ENCODE measurements around the gene ZNF396.

The ZNF396 gene

GRCh38 chr18:35376742-35377695, at the start of gene ZNF396:
Gene ZNF396 (minus strand): TSS chr18:35377337. CDS start chr18:35374292, 3,045 bp downstream.
- DNase-seq = peak; percentile 13

- DNase-seq = no peak
Measured at GRCh38 chr18:35426786-35427185, 49.6 kb upstream of the ZNF396 start.

DNA sequence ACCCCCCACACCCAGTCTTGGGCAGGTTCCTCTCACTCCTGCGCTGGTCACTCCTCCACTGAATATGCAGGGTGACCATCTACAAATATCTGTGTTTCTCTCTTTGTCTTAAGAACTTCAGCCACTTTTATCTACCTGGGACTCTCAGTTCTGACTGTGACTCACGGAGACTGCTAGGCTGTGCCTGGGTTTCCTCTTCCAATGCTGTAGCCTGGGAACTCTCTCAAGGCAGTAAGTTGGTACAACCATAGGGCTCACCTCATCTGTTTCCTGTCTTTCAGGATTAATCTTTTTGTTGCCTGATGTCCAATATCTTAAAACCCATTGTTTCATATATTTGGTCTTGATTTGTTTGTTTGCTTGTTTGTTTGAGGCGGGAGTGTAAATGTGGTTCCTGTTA, 47.2 kb upstream of the ZNF396 start:
- no peak for DNase-seq

DNA sequence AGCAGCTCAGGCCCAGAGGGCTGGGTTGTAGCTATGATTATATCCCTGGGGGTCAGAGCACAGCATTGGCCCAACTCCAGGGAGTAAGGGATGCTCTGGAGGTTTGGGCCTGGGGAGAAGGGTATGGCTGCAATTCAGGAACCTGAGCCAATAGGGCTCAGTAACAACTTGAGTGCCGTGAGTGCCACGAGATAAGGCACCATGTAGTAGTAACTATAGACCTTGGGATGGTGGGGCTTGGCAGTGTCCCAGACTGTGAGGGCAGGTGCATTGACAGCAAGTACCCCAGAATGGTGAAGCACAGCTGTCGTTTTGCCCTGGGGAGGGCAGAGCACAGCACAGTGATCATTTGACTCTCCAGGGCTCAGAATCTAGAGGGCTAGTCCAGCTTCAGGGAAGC, 45.1 kb upstream of the ZNF396 start:
- DNase-seq = no peak

DNA sequence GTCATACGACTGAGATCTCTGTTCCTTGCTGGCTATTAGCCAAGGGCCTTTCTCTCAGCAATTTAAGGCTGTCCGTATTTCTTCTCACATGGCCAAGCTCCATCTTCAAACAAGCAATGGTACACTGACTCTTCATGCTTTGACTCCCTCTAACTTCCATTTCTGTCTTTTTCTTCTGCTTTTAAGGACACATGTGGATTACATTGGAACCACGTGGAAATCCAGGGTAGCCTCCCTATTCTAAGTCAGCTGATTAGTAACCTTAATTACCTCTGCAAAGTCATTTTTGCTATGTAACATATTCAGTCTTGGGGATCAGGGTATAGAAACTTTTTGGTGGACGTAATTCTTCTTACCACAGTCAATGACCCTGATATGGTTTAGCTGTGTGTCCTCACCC, 41.5 kb upstream of the ZNF396 start:
- no peak for DNase-seq

DNA sequence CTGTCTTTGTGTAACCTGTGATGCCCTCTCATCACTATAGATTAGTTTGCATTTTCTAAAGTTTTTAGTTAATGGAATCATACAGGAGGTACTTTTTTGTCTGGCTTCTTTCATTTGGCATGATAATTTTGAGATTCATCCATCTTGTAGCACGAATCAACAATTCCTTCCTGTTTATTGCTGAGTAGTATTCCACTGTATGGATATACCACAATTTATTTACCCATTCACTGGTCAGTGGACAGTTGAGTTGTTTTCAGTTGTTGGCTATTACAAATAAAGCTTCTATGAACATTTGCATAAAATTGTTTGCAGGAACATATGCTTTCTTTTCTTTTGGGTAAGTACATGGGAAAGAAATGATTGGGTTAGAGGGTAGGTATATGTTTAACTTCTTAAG, 40.1 kb upstream of the ZNF396 start:
- no peak for DNase-seq

- no peak for DNase-seq
Measured at GRCh38 chr18:35415511-35416073, 38.5 kb upstream of the ZNF396 start.

DNA sequence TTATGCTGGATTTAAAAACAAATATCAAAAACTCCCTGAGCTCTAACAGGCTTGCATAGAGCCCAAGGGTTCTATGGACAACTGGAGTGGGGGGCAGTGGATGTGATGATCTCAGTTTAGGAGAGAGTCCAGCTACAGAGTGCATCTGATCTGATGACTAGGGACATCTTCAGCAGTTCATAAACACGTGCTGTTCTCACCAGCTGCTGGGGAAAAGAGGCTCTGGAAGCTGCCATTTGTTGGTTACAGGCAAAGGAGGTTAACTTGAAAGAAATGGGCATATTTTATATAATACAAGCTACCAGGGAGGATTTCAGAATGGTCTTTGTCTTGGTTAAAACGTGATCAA, 36.0 kb upstream of the ZNF396 start:
- no peak for DNase-seq

DNA sequence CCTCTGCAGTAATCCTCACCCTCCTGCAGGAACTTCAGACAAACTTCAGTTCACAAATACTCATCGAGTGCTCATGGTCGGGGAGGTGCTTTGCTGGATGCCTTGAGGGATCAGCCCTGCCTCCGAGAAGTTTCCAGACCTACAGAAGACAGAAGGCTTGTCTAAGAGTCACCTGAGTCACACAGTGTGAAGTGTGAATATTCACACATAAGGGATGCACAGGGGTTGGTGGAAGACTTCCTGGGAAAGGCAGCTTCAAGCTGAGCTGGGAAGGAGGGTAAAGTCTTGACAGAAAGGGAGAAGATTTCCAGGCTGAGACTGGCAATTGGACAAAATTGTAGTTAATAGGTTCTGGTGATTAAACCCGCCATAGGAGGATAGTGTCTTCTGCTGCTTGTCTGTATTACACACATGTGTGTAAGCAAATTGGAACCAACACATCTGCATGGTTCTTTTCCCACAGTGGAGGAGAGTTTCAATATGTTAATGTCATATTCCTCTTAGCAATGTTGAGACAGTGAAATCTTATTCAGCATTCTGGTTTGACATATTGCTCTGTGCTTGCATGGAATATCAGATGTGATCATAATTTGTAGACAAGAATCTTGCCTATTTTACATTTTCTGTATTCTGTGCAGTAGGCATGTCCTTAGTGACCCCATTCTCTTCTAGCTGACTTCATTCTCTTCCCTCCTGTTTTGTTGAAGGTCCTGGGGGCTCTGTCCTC, 34.7 kb upstream of the ZNF396 start:
- no peak for DNase-seq

DNA sequence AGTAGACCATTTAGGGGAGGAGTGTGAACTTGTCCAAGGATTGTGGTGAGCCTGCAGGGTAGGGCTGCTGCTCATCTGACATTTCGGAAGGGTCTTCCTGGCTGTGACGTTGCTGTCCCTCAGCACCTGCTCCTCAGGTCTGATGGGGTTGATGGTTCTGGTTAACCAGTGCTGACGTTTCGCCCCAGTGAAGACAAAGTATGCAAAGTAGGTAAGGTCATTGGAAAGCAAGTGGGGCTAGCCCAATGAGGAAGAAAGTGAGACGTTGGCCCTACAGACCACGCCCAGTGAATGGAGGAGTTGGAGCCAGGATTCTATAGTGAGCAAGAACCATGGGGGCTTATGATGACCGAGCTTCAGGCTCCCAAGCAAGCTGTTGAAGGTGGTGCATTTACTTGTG, 33.4 kb upstream of the ZNF396 start:
- no peak for DNase-seq

- no peak for DNase-seq
Measured at GRCh38 chr18:35409911-35410310, 32.8 kb upstream of the ZNF396 start.

DNA sequence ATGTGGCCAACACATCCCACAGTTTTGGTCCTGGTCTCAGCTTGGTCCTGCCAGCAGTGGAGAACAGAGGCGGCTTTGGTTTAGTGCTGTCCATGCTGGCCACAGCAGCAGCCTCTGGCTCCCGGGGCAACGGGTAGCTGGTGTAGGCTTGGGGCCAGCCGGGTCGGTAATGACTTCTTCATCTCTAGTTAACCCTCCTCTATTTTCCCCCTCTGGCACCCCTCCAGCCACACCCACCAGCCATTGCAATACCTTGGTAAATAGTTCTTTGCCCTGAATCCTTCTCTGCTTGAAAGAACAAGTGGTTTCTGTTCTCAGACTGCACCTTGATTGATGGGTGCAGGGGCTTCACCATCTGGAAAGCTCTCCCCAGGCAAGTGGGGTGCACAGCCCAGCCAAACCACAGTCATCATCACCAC, 31.7 kb upstream of the ZNF396 start:
- no peak for DNase-seq

DNA sequence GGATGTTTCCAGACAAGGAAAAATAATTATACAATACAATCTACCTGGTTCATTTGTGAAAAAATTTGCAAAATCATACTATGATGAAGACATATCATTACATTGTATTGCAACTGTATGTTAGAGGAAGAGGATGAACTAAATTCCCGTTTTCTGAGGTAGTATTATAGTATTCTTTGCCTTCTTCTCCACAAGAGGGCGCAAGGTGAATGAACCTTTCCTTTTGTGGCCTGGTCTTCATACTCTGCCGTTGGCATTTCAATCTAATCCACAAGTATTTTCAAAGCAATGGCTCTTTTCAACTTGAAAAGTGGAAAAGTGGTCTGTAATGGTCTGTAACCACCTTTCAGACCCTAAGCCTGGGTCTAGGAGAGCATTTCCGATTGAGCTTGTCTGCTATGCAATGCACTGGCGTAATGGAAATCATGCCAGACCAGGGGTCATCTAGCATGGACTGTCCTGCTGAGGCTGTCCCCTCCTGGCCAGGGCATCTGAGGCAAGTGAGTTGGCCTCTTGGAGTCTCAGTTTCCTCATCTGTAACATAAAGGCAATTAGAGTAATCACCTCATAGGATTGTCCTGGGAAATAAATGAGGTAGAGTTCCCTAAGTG, 30.8 kb upstream of the ZNF396 start:
- peak; percentile 11 for DNase-seq

DNA sequence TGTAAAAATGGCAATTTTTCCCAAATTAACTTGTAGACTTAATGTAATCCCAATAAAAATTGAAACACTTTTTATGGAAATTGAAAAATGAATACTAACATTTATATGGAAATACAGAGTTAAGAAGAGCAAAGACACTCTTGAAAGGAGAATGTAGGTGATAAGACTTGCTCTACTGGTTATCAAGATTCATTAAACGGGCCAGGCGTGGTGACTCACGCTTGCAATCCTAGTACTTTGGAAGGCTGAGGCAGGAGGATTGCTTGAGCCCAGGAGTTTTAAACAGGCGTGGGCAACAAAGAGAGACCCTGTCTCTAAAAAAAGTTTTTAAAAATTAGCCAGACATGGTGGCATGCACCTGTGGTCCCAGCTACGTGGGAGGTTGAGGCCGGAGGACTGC, 29.5 kb upstream of the ZNF396 start:
- no peak for DNase-seq

- DNase-seq = no peak
Measured at GRCh38 chr18:35397976-35398375, 20.8 kb upstream of the ZNF396 start.

- no peak for DNase-seq
Measured at GRCh38 chr18:35393716-35394115, 16.6 kb upstream of the ZNF396 start.

DNA sequence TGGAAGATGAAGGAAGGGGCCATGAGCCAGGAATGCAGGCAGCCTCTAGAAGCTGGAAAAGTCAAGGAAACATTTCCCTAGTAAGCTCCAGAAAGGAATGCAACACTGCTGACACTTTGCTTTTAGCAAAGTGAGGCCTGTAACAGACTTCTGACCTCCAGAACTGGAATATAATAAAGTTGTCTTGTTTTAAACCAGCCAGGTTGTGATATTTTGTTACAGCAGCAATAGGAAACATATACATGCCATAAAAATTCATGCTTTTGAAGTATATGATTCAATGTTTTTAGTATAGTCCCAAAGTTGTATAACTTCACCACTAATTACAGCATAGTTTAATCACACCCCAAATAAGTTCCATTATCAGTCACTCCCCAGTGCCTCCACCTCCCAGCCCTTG, 15.2 kb upstream of the ZNF396 start:
- no peak for DNase-seq

GRCh38 chr18:35390951-35391700, 14.0 kb upstream of the ZNF396 start:
- DNase-seq = no peak

GRCh38 chr18:35389095-35389618, 12.0 kb upstream of the ZNF396 start:
- no peak for DNase-seq

DNA sequence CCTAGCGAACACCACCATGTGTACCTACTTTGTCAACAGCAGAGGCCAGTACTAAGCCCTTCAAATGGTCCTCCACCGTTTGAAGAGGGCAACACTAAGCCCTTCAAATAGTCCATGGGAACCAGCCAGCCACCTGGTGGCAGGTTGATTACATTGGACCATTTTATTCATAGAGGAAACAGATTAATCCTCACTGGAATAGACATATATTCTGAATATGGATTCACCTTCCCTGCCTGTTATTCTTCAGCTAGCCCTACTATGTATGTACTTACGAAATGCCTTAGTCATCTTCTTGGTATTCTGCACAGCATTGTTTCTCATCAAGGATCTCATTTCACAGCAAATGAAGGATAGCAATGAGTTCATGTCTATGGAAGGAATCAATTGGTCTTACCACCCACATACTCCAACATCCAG, 10.0 kb upstream of the ZNF396 start:
- DNase-seq = no peak

DNA sequence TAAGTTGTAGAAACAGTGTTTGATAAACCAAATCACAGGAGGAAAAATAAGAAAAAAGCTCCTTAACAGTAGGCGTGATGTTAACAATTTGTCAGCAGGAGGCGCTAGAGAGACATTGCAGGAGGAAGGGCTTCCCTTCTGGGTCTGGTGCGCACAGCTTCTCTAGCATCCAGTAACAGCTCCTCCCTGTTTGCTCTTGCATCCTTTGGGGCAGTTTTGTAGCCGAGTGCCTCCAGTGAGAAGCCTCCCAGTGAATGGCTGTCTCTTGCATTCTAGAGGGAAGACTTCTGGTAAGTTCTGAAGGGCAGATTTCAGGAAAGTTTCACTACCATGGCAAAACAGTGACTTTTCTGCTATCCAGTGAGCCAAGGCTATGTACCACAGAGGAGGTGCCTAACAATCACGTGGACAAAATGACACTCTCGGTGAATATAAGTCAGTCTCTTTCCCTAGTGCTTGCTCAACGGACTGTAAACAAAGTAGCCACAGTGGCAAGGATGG, 9.5 kb upstream of the ZNF396 start:
- DNase-seq = peak; percentile 69

DNA sequence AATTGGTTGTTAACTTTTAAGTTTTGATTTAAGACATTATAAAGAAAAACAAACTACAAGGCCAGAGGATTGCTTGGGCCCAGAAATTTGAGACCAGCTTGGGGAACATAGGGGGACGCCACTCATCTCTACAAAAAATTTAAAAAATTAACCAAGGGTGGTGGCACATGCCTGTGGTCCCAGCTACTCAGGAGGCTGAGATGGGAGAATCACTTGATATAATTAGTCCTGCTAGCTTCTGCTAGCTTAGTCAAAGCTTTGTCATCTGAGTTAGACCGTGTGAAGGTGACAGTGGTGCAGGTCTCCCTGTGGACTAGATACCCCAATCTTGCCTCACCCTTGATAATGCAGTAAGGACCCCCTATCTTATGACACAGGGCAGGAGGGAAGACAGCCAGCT, 6.0 kb upstream of the ZNF396 start:
- no peak for DNase-seq

Measured in NCI-H526 treated with DMSO at 0.1 percent for 48 hours (cell line).